G401.6 (cell line): ENCODE measurements around the gene BHMT.

ENCODE experiments used
- FAIRE-seq: peaks from 2 replicates; lab custom pipeline; 2012; peaks lifted over from hg19 to GRCh38; lab: Jason Lieb, UNC

BHMT gene, protein sequence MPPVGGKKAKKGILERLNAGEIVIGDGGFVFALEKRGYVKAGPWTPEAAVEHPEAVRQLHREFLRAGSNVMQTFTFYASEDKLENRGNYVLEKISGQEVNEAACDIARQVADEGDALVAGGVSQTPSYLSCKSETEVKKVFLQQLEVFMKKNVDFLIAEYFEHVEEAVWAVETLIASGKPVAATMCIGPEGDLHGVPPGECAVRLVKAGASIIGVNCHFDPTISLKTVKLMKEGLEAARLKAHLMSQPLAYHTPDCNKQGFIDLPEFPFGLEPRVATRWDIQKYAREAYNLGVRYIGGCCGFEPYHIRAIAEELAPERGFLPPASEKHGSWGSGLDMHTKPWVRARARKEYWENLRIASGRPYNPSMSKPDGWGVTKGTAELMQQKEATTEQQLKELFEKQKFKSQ

DNA sequence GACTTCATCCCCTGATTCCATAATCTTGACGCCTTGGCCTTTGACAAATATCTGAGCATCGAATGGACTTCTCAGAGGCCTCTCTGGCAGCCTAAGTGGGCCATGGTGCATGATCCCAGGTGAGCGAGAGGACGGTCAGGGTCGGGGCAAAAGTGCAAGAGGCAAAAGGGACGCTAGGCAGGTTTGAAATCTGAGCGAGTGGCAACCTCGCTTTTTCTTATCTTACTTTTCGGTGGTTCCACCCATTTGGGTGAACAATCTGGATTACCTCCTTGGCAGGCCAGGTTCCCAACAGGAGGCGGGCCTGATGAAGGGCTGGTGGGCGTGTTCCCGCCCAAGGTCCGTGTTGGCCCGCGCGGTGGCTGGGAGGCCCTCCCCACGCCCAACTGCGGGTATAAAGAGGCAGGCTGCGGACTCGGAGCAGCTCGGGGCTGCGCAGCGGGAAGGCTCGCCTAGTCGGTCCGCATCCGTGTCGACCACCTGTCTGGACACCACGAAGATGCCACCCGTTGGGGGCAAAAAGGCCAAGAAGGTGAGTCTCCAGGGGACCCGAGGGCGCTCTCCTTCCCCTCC, at the start of gene BHMT:
TSS of gene BHMT (plus strand) at position 423 of the 573 bp plus-strand sequence. CDS start at position 500, 77 bp downstream.
- FAIRE-seq = no peak

DNA sequence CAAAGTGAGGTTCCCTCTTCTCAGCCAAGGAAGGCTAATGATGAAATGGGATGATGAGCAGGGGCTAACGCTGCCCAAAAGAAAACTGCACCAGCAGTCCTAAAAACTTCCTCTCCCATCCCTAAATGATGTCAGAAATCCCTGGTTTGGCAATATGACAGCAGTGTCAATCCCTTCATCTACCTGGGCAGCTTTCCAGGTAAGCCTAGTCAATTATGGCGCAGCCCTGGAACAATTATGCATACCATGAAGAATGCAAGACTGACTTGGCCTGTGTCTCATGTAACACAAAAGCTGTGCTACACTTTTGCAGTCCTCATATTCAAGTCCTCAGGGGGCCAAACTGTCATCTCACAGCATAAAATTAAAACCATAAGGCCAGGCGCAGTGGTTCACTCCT, 49.2 kb upstream of the BHMT start:
- no peak for FAIRE-seq

- FAIRE-seq = no peak
These were observed 41.9 kb upstream of the BHMT start, which contains the start of the genes BHMT2 and DMGDH for GRCh38 chr5:79069488-79070349. BHMT2 (plus strand) TSS chr5:79069767; CDS start chr5:79069783, 16 bp downstream. DMGDH (minus strand) TSS chr5:79069674; CDS start chr5:79069620, 54 bp downstream.

GRCh38 chr5:79070350-79070667, 41.3 kb upstream of the BHMT start:
- no peak for FAIRE-seq

DNA sequence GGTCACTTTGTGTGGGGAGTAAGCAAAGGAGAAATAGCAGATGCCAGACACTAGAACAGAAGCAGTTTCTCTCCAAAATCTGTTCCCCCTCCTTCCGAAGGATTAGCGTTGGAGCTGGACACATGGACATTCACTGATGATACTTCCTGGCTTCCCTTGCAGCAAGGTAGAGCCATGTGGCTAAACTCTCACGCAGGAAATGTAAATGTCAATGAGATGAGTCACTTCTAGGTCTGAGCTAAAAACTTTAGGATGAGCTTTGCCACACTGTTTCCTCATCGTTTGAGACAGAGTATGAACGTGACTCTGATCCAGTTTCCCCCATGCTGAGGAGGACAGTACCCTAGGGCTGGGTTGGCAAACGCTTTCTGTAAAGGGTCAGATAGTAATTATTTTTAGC, 37.0 kb upstream of the BHMT start:
- no peak for FAIRE-seq

- no peak for FAIRE-seq
These were observed 35.8 kb upstream of the BHMT start for GRCh38 chr5:79075646-79076426.

GRCh38 chr5:79076819-79077218, 34.8 kb upstream of the BHMT start:
- no peak for FAIRE-seq

- no peak for FAIRE-seq
These were observed 33.8 kb upstream of the BHMT start for GRCh38 chr5:79077680-79078365.

GRCh38 chr5:79080804-79081203, 30.8 kb upstream of the BHMT start:
- FAIRE-seq = no peak

- FAIRE-seq = no peak
These were observed 29.8 kb upstream of the BHMT start for GRCh38 chr5:79081779-79082178.

DNA sequence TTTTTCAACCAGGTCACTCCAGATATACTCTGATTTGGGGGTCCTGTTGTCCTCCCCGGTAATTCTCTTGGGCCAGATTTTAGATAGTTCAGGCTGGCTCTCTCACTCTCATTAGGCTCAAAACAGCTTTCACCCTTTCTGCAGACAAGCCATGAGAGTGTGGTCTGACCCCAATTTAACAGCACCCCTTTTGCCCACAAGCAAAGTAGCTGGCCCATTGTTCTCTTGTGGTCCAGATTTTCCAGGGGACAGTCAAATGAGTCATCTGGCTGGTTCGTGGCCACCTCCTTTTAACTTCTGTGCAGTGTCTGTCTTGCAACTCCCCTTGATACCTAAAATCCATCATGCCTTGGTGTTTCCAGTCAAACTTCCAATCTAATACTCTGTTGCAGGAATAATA, 25.5 kb upstream of the BHMT start:
- no peak for FAIRE-seq

DNA sequence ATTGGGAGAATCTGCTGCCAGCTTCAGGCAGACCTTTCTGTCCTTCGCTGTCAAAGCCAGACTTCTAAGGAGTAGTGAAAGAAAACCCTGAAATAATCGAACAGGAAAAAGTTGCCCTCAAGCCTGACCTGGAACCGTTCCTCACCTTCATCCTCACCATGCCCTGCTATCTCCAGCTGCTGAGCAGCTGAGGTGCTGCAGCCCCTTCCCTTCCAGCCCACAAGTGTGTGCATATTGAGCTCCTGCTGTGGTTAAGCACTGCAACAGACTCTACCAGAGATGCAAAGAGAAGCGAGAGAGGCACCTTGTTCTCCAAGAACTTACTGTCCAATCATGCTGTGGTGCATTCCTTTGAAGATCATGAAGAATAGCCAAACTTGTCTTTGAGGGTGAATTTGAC, 23.1 kb upstream of the BHMT start:
- FAIRE-seq = no peak

DNA sequence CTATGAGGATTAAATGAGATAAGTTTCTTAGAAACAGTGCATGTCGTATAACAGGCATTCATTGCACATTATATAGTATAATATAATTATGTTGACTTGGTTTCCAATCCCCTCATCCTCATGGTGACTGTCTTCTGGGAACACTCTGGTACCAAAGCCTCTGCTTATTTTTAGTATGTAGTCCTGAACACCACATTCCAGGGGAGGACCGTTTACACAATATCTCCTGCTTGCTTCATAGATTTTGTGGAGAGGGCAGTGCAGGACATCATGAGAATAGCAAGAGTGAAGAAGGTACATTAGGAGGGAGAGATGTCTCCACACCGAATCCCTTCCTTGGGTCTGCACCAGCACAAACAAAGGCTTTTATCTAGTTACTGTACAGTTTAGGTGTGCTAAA, 20.5 kb upstream of the BHMT start:
- FAIRE-seq = no peak

GRCh38 chr5:79093762-79094161, 17.8 kb upstream of the BHMT start:
- FAIRE-seq = no peak

DNA sequence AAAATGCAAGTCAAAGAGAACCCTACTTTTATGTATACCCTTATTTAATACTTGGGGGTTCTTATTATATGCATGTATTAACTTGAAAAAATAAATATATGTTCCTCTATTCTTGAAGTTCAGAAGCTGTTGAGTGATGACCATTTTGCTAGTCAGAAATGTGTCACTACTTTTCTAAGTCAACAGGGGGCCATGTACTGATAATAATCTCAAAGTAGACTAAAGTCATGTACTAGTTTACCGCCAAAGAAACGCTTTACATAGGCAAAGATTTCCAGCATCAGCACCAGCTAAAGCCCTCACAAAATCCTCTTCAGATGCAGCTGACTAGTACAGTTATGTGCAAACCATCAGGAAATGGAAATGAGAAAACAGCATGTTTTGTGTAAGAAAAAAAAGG, 5.7 kb upstream of the BHMT start:
- no peak for FAIRE-seq

GRCh38 chr5:79107020-79107796, 4.4 kb upstream of the BHMT start:
- no peak for FAIRE-seq

DNA sequence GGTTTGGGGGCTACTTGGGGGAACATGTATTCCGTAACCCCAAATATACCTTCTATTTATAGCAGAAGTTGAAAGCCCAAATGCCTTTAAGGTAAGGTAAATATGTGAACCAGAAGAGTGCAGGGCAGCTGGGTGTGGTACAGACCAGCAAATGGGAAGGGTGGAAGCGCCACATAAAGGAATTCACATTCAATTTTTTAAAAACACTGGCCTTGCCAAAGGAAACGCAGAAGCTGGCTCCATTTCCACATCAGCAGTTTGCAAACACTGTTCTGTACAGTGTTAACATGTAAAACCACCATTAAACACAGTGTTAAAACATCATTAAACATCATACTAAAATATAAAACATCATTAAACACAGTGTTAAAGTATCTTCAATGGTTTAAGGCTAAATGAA, 3.5 kb upstream of the BHMT start:
- no peak for FAIRE-seq

DNA sequence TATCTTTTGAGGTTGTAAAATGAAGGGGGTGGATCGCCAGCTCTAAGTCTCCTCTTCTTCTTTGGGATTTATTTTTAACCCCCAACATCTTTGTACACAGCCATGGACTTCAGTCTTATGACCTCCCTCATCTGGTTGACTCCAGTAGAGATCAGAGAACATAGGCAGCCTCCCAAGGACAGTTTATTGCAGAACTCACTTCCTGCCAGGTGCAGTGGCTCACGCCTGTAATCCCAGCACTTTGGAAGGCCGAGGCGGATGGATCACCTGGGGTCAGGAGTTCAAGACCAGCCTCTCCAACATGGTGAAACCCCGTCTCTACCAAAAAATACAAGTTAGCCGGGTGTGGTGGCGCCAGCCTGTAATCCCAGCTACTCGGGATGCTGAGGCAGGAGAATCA, 2.8 kb upstream of the BHMT start:
- no peak for FAIRE-seq

DNA sequence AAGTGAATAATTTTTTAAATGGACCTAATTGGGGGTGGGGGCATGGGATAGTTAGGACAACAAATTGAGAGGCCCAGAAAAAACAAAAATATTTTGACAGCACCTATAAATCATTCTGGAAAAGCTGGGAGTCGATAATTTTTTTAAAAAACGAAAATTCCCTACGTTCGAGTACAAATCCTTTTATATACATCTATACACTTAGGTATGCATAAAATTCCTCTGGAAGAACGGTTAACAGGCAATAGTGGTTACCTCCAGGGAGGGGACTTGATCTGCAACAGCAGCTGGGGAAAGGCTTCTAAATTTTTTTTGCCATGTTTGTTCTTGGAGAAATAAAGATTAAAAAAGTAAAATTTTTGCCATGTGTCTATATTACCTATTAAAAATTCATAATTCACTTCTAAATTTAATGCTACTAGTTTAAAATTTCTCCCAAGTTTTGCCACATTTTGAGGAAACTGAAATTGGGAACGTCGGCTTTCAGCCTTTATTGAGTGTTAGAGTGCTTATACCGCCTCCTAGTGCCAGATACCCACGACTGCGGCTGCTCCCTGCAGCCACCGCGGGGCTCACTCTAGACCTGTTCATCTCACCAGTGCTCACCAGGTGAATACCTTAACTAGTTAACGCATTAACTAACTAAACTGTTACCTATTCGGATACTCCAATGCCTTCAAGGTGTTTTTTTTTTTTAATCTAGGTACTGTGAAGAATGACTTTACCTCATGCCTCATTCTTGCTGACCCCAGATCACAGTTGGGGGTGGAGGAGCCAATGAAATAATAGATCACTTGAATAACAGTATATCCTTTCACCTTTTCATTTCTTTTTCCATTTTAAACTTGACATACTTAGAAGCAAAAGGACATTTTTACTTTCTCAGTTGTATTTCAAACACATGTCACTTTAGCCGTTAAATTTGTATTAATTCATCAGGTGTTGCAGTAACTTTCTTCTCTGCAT, 1.8 kb upstream of the BHMT start:
- FAIRE-seq = no peak
